ENCODE data around the gene CPNE6.
"Not testable (repeated sequence)": the region's sequence is repeated elsewhere in the genome, so short reads cannot be mapped to it uniquely, and the experiment has no call there.

Gene CPNE6

DNA sequence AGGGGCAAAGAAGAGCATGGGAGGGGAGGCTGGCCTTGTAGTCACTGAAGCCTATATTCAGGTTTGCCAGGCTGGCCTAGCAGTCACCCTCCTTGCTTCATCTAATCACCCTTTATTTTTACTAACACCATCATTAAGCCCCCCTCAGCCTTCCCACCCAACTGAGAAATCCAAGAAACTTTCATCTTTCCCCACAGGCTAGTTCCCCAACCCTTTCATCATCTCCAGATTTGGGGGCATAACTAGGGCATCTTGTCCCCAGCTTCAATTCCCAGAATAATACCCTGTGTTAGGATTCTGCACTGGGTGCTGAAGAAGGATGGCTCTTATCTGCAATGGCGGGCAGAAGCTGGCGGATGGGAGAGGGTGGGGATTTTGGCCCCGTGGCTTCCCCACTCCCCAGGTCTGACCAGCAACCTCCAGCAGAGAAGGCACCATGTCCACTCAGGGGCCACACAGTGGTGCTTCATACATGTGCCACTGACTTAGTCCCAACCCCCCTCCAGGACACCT, 29.7 kb downstream of the CPNE6 start:
- no peak overlapping the region for H3K4me3 ChIP-seq (replicated peaks; ENCODE audit: low read depth, low read length)
- DNase-seq (ENCODE audit: low read depth), result no peak
- TF ChIP-seq, protein P1, sequence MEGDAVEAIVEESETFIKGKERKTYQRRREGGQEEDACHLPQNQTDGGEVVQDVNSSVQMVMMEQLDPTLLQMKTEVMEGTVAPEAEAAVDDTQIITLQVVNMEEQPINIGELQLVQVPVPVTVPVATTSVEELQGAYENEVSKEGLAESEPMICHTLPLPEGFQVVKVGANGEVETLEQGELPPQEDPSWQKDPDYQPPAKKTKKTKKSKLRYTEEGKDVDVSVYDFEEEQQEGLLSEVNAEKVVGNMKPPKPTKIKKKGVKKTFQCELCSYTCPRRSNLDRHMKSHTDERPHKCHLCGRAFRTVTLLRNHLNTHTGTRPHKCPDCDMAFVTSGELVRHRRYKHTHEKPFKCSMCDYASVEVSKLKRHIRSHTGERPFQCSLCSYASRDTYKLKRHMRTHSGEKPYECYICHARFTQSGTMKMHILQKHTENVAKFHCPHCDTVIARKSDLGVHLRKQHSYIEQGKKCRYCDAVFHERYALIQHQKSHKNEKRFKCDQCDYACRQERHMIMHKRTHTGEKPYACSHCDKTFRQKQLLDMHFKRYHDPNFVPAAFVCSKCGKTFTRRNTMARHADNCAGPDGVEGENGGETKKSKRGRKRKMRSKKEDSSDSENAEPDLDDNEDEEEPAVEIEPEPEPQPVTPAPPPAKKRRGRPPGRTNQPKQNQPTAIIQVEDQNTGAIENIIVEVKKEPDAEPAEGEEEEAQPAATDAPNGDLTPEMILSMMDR (IDR thresholded peaks at IDR 0.05; ENCODE audit: low read length, missing control alignments), result no peak

DNA sequence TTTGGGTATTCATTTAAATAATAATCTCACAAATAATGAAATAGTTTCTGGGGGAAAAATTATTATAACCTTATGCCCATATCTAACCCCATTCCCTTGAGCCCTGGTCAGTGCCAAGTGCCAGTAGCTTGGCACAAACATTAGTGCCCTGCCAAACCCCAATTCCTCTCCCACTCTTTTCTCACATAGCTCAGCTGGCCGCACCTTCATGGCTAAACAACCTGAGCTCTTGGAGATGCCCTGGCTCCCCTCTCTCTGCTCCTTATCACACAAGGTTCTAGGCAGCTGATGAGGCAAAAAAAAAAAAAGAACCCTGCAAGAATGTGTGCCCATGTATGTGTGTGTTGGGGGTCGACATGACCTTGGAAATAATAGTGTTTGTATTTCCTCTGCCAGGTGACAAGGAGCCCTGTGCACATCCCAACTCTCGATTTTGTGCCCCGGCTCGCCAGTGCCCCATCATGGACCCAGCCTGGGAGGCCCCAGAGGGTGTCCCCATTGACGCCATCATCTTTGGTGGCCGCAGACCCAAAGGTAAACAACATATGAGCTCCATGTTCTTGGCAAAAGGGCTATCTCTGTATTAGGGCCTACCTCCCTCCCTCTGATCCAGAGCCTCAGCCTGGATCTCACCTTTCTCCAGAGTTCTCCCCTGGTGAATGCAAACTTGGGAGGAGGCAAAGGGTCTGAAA, 31.1 kb downstream of the CPNE6 start:
- no peak overlapping the region for H3K4me3 ChIP-seq (replicated peaks; ENCODE audit: low read depth, low read length)
- TF ChIP-seq, protein P1 (IDR thresholded peaks at IDR 0.05; ENCODE audit: low read length, missing control alignments), result no peak
- no peak for DNase-seq (ENCODE audit: low read depth)

DNA sequence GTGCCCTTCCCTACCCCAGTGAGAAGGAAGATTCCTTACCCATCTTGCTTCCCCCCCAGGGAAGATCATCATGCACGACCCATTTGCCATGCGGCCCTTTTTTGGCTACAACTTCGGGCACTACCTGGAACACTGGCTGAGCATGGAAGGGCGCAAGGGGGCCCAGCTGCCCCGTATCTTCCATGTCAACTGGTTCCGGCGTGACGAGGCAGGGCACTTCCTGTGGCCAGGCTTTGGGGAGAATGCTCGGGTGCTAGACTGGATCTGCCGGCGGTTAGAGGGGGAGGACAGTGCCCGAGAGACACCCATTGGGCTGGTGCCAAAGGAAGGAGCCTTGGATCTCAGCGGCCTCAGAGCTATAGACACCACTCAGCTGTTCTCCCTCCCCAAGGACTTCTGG, 32.1 kb downstream of the CPNE6 start:
- TF ChIP-seq, protein P1 (IDR thresholded peaks at IDR 0.05; ENCODE audit: low read length, missing control alignments), result no peak
- no peak for DNase-seq (ENCODE audit: low read depth)
- H3K4me3 ChIP-seq (replicated peaks; ENCODE audit: low read depth, low read length), result no peak overlapping the region

DNA sequence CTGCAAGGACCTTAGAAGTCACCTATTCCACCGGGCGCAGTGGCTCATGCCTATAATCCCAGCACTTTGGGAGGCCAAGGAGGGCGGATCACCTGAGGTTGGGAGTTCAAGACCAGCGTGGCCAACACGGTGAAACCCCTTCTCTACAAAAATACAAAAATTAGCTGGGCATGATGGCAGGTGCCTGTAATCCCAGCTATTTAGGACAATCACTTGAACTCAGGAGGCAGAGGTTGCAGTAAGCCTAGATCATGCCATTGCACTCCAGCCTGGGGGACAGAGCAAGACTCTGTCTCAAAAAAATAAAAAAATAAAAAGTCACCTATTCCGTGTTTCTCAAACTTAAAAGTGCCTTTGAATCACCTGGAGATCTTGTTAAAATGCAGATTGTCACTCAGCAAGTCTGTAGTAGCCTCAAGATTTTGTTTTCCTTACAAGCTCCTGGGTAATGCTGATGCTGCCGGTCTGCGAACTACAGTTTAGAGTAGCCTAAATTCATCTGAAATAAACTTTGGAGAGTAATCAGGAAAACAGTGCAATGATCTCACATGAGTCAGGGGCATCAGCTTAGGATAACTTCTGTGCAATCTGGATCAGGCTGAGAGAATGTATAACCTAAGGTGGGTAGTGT, 34.4 kb downstream of the CPNE6 start:
- H3K4me3 ChIP-seq (replicated peaks; ENCODE audit: low read depth, low read length); DNase-seq (ENCODE audit: low read depth): not testable (repeated sequence)

DNA sequence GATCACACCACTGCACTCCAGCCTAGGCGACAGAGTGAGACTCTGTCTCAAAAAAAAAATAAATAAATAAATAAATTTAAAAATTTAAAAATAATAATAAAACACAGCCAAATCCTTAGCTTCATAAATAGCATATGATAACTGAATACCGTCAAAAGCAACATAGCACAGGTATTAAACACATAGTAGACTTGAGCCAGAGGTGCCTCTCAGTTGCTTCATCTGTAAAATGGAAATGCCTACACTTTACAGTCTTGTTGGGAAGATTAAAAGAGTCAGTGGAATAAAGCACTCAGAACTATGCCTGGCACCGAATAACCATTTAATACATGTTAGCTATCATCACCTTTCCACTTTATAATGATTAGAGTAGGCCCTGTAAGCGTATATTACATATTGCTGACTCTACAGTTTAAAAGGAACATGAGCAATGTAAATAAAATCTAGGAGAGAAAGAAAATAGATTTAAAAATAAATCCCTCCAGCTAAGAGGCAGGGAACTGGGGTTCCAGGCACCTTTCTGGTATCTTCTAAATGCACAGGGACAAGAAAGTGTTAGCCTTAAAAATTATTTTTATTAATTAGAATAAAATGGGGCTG, 35.4 kb downstream of the CPNE6 start:
- no peak overlapping the region for H3K4me3 ChIP-seq (replicated peaks; ENCODE audit: low read depth, low read length)
- TF ChIP-seq, protein P1 (IDR thresholded peaks at IDR 0.05; ENCODE audit: low read length, missing control alignments), result no peak
- DNase-seq (ENCODE audit: low read depth), result no peak

DNA sequence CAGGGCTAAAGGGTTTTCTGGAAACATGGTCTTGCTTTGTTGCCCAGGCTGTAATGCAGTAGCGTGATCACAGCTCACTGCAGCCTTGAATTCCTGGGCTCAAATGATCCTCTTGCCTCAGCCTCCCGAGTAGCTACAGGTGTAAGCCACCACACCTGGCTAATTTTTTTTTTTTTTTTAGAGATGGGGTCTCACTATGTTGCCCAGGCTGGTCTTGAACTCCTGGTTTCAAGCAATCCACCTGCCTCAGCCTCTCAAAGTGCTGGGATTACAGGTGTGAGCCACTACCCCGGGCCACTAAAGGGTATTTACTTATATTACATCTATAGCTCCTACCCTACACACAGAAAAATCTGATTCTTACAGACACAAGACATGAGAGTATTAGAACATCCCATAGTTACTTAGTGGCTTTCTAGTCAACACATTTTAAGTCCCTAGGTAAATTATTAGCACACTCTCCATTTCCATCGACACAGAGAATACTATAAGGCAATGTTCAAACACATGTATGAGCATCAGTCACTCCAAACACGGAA, 37.0 kb downstream of the CPNE6 start:
- H3K4me3 ChIP-seq (replicated peaks; ENCODE audit: low read depth, low read length), result no peak overlapping the region
- DNase-seq (ENCODE audit: low read depth), result no peak
- TF ChIP-seq, protein P1 (IDR thresholded peaks at IDR 0.05; ENCODE audit: low read length, missing control alignments), result no peak

DNA sequence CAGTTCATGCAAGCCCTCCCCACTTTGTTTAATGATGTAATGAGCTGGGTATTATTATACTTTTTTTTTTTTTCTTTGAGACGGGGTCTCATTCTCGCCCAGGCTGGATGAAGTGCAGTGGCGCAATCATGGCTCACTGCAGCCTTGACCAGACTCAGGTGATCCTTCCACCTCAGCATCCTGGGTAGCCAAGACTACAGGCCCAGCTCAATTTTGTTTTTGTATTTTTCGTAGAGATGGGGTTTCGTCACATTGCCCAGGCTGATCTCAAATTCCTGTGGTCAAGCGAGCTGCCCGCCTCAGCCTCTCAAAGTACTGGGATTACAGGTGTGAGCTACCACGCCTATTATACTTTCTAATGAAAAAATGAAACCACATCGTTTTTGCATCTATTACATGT, 38.7 kb downstream of the CPNE6 start:
- H3K4me3 ChIP-seq (replicated peaks; ENCODE audit: low read depth, low read length), result no peak overlapping the region
- TF ChIP-seq, protein P1 (IDR thresholded peaks at IDR 0.05; ENCODE audit: low read length, missing control alignments), result no peak
- no peak for DNase-seq (ENCODE audit: low read depth)
